Vagina (tissue), 2 donors: ENCODE data around the gene SH3BP2.

Source experiments
- CTCF ChIP-seq, 3 experiments: fragments of 450-650 bp in 2 of 3; fragments of 200-600 bp in 1 of 3; sonication (generic) in 1 of 3; IDR thresholded peaks; one replicate each; pipeline ENCODE4 v1.5.1; 2017 to 2019; ENCODE audit warnings: antibody characterized with exemption in 3 of 3, mild to moderate bottlenecking in 2 of 3, moderate library complexity in 2 of 3
- POLR2A ChIP-seq, 2 donors: fragments of 450-650 bp; IDR thresholded peaks; one replicate each; pipeline ENCODE4 v1.6.1; 2017; ENCODE audit warnings: antibody characterized with exemption in 2 of 2, mild to moderate bottlenecking in 2 of 2, moderate library complexity in 2 of 2

- TF ChIP-seq CTCF (IDR thresholded peaks at IDR 0.05) (no peak), POLR2A (IDR thresholded peaks at IDR 0.05) (no peak)
These were observed 4.1 kb downstream of the SH3BP2 start for GRCh38 chr4:2796849-2797544.
